CD1c-positive myeloid dendritic cell (primary cell): Measurements from ENCODE around the gene STING1.

Experiments
- DNase-seq: peaks from one replicate; pipeline ENCODE4 v3.0.0-alpha.2; 2016; ENCODE audit errors: extremely low spot score

The STING1 gene

GRCh38 chr5:139468421-139468931 is 14.1 kb downstream of the STING1 start:
- peak; percentile 65 for DNase-seq

GRCh38 chr5:139462586-139463276 is 19.8 kb downstream of the STING1 start, which contains the start of gene ECSCR:
Gene ECSCR, minus strand, starts transcription at chr5:139462743. Its CDS starts 73 bp downstream, at chr5:139462670.
- DNase-seq, result no peak

DNA sequence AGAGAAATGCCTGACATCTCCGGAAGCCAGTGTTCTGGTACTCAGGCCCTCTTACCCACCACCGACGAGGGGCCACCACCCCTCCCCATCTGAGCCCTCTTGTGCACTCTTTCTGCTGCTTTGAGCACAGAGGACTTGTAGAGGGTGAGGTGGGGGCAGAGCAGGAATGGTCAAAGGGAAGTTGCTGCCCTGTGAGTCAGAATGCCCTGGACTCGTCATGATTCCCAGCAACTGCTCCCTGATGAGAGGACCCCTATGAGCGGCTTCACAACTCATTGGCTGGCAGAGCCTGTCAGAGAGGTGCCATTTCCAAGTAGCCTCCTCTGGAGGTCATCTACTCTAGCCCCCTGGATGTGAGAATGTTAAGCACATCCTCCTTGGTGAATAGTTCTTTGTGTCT is 20.9 kb downstream of the STING1 start:
- DNase-seq, result peak; percentile 24

DNA sequence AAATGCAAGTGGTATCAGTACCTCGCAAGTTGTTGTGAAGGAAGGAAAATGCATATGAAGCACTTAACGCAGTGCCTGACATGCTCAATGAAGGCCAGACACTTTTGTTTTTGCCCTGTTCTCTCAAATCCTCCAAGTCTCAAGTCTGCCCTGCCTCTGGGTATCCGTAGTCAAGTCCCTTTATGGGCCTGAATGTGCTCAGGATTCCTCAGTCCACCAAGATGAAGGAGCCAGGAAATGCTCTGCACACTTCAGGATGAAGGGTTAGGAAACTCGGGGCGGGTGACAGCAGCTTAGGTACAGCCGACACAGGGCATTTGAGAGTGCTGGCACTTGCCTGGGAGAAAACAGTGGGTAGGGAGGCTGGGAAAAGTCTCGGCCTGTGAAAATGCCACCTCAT is 21.4 kb downstream of the STING1 start:
- no peak for DNase-seq

- DNase-seq, result no peak
Observed at GRCh38 chr5:139460455-139460854, 22.1 kb downstream of the STING1 start.

- DNase-seq, result no peak
Observed at GRCh38 chr5:139459451-139459934, 23.1 kb downstream of the STING1 start.

DNA sequence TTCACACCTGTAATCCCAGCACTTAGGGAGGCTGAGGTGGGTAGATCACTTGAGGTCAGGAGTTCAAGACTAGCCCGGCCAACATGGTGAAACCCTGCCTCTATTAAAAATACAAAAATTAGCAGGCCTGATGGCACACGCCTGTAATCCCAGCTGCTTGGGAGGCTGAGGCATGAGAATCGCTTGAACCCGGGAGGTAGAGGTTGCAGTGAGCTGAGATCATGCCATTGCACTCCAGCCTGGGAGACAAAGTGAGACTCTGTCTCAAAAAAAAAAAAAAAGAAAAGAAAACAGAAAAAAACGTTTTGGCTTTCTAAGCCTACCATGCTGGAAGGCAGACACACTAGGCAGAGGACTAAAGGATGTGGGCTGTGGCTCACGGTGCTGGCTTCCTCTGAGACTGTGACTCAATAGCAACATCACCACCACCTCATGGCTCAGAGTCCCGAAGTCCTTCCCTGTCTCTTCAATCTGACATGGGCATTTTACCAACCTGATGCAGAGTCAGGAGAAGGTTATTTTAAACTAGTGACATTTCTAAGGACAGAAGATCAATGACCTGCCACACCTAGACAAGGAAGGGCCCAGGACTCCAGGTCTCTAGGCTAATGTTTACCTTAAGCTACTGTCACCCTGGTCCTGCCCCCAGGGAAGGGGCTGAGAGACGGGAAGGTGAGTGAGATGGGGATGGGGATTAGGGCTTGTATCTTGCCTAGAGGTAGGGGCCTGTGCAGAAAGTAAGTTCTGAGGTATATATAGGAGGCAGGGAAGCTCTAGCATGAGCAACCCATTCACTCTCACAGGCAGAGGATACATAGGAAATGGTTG is 23.8 kb downstream of the STING1 start:
- DNase-seq, result peak; percentile 62

DNA sequence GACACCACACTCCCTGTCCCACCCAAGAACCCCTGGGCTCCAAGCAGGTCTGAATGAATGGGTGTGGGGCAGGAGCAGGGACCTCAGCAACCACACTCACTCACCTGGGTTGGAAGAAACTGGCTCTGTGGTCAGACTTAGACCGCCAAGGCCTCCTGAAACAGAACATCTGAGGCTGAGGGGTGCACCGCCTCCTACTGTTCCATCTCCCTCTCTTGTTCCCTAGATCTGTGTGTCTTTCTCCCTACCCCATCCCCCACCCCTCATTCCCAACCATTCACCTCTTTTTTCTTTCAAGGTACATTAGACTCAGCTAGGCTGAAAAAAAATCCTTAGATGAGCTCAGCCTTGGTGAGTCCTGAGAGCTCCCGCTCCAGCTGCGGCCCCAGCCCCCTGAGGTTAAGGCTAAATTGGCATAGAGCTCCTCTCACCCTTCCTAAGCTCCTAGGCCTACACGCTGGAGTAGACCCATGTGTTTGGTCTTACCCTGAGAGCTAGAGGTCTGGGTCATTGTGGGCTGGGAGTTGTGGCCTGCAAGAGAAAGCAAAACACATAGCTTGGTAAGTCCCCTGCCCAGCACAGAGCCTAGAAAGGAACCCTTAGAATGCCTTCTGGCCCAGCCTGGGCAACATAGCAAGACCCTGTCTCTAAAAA is 24.8 kb downstream of the STING1 start:
- no peak for DNase-seq

DNA sequence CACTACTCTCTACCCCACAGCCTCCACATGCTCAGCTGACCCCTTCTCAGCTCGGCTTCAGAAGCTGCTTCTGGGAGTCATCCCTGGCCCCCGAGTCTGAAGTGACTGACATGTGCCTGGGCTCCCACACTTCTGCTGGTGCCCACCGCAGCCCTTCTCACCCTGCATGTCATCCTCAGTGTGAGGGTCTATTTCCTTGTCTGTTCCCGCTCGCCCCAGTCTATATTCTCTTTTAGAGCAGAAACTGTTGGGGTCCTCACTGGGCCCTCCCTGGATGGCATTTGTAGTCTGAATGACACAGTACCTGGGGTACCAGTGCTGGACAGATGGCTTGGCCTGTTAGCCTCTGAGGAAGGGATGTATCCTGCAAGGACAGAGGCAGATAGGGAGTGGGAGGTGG is 25.3 kb downstream of the STING1 start:
- no peak for DNase-seq

GRCh38 chr5:139456776-139457175 is 25.8 kb downstream of the STING1 start:
- DNase-seq, result no peak

GRCh38 chr5:139454568-139455290 is 27.8 kb downstream of the STING1 start:
- DNase-seq, result no peak

DNA sequence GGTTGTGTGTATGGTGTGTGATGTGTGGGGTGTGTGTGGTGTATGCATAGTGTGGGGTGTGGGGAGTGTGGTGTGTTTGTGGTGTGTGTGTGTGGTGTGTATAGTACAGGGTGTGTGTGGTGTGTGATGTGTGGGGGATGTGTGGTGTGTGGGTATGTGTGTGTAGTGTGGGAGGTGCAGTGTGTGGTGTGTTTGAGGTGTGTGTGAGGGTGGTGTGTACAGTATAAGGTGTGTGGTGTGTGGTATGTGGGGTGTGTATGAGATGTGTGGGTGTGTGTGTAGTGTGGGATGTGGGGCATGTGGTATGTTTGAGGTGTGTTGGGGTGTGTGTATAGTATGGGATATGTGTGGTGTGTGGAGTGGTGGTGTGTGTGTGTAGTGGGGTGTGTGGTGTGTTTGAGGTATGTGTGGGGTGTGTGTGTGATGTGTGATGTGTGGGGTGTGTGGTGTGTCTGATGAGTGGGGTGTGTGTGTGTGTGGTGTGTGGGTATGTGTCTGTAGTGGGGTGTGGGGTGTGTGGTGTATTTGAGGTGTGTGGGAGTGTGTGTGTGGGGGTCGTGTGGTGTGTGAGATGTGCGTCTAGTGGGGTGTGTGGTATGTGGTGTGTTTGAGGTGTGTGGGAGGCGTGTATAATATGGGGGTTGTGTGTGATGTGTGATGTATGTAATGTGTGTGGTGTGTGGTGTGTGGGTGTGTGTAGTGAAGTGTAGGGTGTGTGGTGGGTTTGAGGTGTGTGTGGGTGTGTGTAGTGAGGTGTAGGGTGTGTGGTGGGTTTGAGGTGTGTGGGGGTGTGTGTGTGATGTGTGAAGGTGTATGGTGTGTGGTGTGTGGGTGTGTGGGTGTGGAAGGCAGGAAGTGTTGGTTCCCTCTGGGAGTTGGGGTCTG is 28.6 kb downstream of the STING1 start:
- DNase-seq, result no peak

DNA sequence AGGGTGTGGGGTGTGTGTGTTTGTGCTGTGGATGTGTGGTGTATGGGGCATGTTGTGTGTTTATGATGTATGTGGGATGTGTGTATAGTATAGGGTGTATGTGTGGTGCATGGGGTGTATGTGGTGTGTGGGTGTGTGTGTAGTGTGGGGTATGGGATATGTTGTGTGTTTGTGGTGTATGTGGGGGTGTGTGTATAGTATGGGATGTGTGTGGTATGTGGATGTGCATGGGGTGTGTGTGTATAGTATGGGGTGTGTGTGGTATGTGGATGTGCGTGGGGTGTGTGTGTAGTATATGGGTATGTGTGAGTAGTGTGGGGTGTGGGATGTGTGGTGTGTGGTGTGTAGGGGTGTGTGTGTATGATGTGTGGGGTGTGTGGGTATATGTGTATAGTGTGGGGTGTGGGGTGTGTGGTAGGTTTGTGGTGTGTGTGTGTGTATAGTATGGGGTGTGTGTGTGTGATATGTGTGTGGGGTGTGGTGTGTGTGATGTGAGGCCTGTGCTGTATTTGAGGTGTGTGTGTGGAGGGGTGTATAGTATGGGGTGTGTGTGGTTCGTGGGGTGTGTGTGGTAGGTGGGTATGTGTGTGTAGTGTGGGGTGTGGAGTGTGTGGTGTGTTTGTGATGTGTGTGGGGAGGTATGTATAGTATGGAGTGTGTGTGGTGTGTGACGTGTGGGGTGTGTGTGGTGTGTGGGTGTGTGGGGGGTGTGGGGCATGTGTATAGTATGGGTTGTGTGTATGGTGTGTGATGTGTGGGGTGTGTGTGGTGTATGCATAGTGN is 30.5 kb downstream of the STING1 start:
- DNase-seq, result no peak

DNA sequence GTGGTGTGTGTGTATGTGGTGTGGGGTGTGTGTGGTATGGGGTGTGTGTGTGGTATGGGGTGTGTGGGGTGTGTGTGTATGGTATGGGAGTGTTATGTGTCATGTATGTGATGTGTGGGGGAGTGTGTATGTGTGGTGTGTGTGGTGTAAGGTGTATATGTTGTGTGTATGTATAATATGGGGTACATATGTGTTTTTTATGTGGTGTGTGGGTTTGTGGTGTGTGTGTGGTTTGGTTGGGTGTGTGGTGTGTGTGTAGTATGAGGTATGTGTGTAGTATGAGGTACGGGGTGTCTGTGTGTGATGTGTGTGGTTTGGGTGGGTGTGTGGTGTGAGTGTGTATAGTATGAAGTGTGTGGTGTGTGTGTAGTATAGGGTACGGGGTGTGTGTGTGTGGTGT is 31.4 kb downstream of the STING1 start:
- no peak for DNase-seq

DNA sequence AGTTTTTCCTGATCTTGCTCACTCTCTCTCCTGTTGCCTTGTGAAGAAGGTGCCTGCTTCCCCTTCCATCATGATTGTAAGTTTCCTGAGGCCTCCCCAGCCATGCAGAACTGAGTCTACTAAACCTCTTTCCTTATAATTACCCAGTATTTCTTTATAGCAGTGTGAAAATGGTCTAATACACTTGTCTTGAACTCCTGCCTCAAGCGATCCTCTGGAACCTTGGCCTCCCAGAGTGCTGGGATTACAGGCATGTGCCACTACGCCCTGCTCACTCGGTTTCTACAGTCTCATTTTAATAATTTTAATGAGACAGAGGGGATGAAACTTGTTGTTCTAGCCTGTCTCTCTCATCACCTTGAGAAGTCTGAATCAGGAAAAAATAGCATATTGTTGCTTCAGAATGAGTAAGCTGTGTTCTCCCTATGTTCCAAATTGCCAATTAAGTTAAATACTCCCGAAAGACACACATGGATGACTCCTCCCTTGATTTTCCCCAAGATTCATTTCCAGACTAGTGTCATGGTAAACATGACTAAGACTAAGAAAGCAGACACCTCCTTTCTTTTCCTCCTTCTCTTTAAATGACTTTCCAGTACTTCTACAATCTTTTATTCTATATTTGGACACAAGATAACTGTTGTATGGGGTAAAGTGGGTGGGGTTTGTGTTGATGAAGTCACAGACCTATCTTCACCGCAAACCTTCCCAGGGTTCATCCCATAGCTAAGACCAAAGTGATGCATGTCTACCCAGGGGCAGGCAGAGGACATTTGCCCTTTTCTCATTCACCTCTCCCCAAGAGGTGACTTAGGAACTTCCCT is 35.4 kb downstream of the STING1 start:
- DNase-seq, result no peak

DNA sequence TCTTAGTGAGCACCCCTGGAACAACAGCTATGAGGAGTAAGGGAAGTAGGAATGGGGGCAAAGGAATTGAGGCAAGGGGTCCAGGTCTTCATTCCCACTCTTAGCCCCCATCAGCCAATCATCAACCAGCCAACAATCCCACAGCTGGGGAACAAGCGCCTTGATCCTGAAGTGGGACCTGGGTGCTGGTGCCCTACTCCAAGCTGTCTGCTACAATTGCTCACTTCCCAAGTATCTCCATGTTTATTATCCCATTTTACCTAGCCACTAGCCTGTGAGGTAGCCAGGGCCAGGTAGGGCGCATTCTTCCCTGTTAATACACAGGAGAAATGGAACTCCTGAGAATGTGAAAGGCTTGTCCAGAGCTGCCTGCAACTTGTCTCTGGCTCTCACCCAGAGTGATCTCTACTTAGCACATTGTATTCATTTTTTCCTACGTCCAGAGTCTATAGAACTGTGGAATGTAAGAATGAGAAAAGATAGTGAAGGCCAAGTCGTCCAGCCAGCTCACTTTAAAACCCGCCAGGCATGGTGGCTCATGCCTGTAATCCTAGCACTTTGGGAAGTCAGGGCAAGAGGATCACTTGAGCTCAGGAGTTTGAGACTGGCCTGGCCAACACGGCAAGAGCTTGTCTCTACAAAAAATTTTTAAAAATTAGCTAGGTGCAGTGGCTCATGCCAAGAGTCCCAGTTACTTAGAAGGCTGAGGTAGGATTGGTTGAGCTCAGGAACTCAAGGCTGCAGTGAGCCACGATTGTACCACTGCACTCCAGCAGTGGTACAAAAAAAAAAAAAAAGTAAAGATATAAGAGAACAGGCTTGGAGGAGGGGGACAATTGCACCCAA is 37.0 kb downstream of the STING1 start:
- no peak for DNase-seq

DNA sequence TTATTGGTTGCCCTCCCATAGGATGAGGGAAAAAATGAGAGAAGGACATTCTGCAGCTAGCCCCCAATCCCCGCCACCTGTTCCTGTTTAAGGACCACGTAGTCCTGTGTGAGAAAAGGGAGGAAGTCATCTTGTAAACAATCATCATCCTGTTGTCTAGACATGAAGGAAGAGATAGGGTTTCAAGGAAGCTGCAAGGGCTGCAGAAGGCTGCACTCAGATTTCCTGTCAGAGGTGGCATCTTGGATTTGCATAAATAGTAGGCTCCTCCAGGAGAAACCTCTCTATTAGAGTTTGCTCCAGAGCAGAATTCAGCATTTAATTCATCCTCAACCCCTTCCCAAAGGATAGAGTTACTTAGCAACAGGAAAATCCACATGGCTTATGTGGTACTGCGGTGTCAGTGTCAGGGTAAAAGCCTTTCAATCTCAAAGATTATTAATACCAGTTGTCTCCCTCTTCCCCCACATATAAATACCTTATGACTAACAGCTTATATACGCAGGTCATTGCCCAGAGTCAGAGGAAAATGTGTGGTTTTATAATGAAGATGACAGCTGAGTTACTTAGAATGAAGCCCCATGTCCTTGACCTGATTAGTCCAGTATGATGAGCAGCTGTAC is 38.6 kb downstream of the STING1 start:
- DNase-seq, result no peak
